CD4-positive, alpha-beta T cell treated with Interleukin-1 beta for 1 hour (primary cell): ENCODE data around the gene UNC13B.
"Not testable (repeated sequence)": the region's sequence is repeated elsewhere in the genome, so short reads cannot be mapped to it uniquely, and the experiment has no call there.

Experiments
- DNase-seq, 2 donors: peaks; one replicate each; pipeline ENCODE4 v3.0.0-alpha.2; 2020 to 2022

UNC13B gene

GRCh38 chr9:35229066-35229778 lies 67.4 kb downstream of the UNC13B start:
- no peak for DNase-seq

- no peak for DNase-seq
Observed at GRCh38 chr9:35229779-35230143, 68.0 kb downstream of the UNC13B start.

GRCh38 chr9:35232867-35233544 lies 71.2 kb downstream of the UNC13B start:
- no peak for DNase-seq

GRCh38 chr9:35236692-35237091 lies 74.9 kb downstream of the UNC13B start:
- DNase-seq = no peak

- DNase-seq = no peak
Observed at GRCh38 chr9:35237311-35237710, 75.5 kb downstream of the UNC13B start.

GRCh38 chr9:35245945-35246344 lies 84.1 kb downstream of the UNC13B start:
- not testable (repeated sequence) for DNase-seq

GRCh38 chr9:35253075-35253474 lies 91.3 kb downstream of the UNC13B start:
- DNase-seq = no peak

- no peak for DNase-seq
Observed at GRCh38 chr9:35254237-35254636, 92.4 kb downstream of the UNC13B start.

- no peak for DNase-seq
Observed at GRCh38 chr9:35254984-35255857, 93.4 kb downstream of the UNC13B start.

- no peak for DNase-seq
Observed at GRCh38 chr9:35257986-35258659, 96.3 kb downstream of the UNC13B start.

- DNase-seq = peak; percentile 39 to 50
Observed at GRCh38 chr9:35258660-35259474, 97.1 kb downstream of the UNC13B start.

GRCh38 chr9:35260186-35260585 lies 98.4 kb downstream of the UNC13B start:
- no peak for DNase-seq

- no peak for DNase-seq
Observed at GRCh38 chr9:35262064-35262463, 100.3 kb downstream of the UNC13B start.

GRCh38 chr9:35267710-35268109 lies 105.9 kb downstream of the UNC13B start:
- no peak for DNase-seq

- no peak for DNase-seq
Observed at GRCh38 chr9:35269919-35270318, 108.1 kb downstream of the UNC13B start.

GRCh38 chr9:35271637-35272036 lies 109.8 kb downstream of the UNC13B start:
- no peak for DNase-seq

- DNase-seq = no peak
Observed at GRCh38 chr9:35272989-35273388, 111.2 kb downstream of the UNC13B start.

GRCh38 chr9:35273591-35273990 lies 111.8 kb downstream of the UNC13B start:
- no peak for DNase-seq

- DNase-seq = no peak
Observed at GRCh38 chr9:35274993-35275392, 113.2 kb downstream of the UNC13B start.

- DNase-seq = no peak
Observed at GRCh38 chr9:35277171-35277520, 115.3 kb downstream of the UNC13B start.

- no peak for DNase-seq
Observed at GRCh38 chr9:35277628-35278359, 116.0 kb downstream of the UNC13B start.

GRCh38 chr9:35279946-35280345 lies 118.1 kb downstream of the UNC13B start:
- no peak for DNase-seq
